Measurements from ENCODE around the gene CROCC2.
"Not testable (repeated sequence)": the region's sequence is repeated elsewhere in the genome, so short reads cannot be mapped to it uniquely, and the experiment has no call there.

Gene CROCC2

DNA sequence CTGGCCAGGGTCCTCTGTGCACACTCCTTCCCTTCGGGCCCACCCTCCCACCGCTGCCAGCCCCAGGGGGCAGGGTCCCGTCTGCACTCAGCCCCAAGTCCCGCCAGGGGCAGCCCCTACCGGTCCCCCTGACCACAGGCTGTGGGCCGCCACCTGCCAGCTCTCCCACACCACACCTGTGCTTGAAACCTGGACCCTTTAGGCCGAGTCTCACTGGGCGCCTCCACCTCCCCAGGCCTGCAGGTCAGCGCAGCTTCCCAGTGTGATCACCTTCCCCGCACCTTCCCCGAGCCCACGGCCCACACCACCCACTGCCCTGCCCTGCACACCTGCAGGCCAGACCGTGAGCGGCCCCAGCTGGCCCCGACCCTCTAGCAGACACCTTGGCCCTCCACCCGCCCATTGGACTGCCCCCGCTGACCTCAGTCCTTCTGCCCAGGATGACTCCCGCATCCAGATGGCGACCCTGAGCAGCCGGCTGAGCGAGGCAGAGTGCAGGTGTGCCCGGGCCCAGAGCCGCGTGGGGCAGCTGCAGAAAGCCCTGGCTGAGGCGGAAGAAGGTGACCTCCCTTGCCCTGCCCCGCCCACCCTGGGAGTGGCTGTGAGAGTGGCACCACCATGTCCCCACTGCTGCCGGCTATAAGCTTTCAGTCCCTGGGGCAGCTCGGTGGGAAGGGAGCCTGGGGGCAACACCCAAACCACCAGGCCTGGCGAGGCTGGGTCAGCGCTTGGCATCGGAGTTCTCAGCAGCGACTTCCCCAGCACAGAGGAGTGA lies 61.0 kb downstream of the CROCC2 start:
- no peak for DNase-seq (ENCODE audit: low read depth, low spot score)

DNA sequence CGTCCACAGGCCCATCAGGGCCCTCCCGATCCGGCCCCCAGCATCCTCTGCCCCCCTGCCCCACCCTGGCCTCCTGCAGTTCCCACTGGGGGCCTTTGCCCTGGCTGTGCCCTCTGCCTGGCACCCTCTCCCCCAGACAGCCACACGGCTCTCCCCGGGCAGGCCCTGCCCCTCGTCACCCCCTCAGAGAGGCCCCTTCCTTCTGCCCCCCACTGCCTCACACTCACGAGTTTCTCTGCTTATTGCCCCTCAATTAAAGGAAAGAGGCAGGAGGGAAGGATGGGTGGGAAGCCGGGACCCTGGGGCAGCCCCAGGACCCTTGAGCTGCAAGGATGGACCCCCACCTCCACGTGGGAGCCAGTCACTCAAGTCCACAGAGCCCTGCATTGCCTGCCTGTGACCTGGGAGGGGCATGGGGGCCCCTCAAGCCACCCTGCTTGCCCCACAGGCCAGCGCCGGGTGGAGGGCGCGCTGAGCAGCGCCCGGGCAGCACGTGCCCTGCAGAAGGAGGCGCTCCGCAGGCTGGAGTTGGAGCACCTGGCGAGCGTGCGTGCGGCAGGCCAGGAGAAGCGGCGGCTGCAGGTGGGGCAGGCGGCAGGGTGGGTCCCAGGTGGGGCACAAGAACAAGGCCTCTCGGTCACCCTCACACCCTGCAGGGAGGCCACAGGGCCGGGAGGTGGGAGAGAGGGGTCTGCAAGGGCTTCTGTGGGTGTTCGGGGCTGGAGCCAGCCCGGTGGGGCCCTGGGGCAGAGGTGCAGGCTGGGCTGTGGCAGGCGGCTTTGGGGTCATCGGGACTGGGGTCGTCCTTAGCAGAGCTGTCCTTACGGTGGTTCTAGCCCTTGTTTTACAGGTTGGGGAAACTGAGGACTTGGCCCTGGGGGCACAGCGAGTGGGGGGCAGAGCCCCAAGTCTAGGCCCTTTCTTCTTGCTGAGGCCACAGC lies 61.8 kb downstream of the CROCC2 start:
- DNase-seq (ENCODE audit: low read depth, low spot score) = no peak

GRCh38 chr2:240968731-240969624 lies 62.8 kb downstream of the CROCC2 start:
- DNase-seq (ENCODE audit: low read depth, low spot score) = no peak

GRCh38 chr2:240970104-240970503 lies 64.0 kb downstream of the CROCC2 start:
- DNase-seq (ENCODE audit: low read depth, low spot score) = no peak

DNA sequence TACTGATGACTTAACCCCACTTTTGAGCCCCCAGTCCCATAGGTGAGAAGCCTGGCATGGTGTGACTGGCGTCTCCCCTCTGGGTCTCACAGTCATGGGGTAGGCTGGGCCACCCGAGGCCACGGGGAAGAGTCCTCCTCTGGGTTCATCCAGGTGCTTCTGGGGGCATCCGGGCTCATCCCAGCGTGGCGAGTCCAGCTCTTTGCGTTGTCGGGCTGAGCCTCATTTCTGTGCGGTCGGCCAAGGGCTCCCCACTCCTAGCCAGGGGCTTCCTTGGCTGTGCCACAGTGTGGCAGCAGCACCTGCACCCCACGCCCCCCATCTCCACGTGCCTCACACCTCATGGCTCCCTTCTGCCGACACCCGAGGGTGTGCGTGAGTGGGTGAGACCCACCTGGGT lies 64.7 kb downstream of the CROCC2 start:
- DNase-seq (ENCODE audit: low read depth, low spot score) = no peak

GRCh38 chr2:240972201-240972600 lies 66.1 kb downstream of the CROCC2 start:
- no peak for DNase-seq (ENCODE audit: low read depth, low spot score)

DNA sequence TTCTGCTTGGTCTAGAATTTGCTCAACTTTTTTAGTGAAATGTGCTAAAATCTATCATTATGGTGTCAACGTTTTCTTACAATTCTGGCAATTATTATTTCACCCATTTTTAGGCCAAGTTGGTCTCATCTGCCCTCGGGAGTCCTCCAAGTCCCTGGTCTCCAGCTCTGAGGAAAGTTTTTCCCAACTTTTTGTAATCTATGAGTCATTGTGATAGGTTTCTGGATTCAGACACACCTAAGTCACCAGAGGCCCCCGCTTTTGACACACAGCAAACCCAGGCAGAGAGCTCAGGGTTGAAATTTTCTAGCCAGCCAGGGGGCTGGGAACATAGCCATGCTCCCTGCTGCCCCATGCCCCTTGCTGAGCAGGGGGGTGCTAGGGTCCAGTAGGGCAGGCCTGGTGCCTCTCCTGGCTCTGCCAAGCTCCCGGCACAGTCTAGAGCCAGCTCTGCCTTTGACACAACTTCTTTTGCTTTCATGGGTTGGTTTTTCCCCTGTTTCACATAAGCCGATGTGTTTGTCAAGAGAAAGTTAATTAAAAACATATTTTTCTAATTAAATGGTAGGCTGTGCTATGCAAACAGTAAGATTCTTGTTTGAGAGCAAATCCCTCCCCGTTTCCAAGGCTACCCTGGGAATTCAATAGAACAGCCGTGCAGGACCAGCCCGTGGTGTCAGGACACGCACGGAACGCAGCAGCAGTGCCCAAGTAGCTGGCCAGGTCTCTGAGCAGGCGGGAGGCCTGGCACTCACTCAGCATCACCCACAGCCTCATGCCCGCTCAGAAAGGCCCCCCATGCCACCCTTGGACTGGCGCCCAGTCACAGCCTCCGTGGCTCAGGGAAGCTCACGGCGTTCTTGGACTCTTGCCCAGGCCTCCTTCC lies 66.7 kb downstream of the CROCC2 start:
- DNase-seq (ENCODE audit: low read depth, low spot score) = no peak

DNA sequence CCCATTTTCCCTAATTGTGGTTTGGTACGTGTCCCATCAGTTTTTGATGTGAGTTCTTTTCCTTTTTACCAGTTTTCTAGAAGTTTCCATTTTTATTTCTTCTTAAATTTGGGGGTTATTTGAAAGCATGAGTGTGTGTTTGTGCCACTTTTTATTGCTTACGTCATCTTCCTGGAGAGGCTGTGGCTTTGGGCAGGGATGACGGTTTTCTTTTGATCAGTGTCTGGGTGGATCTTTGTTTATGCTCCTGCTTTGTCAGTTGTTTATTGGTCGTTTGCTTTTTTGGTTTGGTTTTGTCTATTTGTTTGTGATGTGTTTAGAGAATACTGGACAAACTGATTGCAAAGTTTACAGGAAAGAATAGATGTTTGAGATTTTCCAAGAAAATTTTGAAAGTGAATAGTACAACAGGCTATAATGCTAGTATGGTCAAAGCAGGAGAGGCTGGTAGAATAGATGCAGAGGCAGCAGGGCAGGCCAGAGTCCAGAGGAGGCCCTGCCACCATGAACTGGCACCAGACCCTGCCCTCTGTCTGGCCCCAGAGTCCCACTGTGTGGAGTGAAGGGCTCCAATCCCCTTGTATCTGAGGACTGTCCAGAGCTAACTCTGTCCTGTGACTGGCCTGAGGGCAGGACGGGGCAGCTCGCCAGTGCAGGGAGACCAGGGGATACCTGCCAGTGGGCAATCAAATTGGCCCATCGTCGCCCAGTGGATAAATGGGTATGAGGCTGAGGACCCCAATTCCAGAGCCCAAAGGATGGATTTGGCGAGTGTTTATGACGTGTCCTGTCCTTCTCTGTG lies 68.8 kb downstream of the CROCC2 start:
- no peak for DNase-seq (ENCODE audit: low read depth, low spot score)

- not testable (repeated sequence) for DNase-seq (ENCODE audit: low read depth, low spot score)
Measured at GRCh38 chr2:240975903-240976302, 69.8 kb downstream of the CROCC2 start.

GRCh38 chr2:240981280-240981679 lies 75.1 kb downstream of the CROCC2 start:
- no peak for DNase-seq (ENCODE audit: low read depth, low spot score)

DNA sequence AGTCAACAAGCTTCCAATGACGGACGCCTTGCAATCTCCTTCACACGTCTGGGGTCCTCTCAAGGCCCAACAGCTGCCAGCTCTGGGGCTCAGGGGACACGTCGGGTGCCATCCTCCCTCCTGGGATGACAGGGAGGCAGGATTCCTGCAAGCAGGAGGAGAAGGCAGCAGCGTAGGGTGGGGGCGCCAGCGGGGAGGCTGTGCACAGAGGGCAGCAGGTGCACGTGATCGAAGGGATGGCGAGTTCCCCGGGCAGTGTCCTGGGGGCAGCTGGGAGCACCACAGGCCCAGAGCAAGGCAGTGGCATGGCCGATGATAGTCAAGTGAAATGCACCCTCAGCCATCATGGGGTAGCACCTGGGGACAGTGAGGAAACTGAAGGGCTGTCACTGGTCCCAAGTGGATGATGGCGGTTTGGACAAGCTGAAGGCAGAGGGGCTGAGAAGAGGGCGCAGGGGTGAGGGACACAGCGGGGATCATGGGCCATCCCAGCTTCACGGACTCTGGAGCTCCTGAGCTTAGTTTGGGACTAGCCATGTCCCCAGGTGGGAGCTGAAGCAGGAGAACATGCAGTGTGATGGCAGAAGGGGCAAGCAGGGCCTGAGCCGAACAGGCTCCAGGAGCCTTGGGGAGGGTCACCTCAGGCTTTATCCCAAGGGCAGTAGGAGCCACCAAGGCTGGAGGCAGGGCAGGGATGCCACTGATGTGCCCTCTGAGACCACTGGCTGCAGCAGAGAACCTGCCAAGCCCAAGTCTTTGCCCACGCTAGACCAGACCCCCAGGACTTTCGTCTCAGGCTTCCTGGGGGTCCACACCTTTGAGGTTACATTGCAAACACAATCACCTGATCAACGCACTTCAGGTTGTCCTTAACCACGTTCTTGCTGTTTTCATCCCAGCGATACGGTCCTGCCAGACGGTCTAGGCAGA lies 76.0 kb downstream of the CROCC2 start:
- DNase-seq (ENCODE audit: low read depth, low spot score) = no peak

GRCh38 chr2:240982821-240983281 lies 76.7 kb downstream of the CROCC2 start:
- no peak for DNase-seq (ENCODE audit: low read depth, low spot score)

- DNase-seq (ENCODE audit: low read depth, low spot score) = no peak
Measured at GRCh38 chr2:240983361-240983995, 77.3 kb downstream of the CROCC2 start.

- no peak for DNase-seq (ENCODE audit: low read depth, low spot score)
Measured at GRCh38 chr2:240983996-240984498, 77.9 kb downstream of the CROCC2 start.

DNA sequence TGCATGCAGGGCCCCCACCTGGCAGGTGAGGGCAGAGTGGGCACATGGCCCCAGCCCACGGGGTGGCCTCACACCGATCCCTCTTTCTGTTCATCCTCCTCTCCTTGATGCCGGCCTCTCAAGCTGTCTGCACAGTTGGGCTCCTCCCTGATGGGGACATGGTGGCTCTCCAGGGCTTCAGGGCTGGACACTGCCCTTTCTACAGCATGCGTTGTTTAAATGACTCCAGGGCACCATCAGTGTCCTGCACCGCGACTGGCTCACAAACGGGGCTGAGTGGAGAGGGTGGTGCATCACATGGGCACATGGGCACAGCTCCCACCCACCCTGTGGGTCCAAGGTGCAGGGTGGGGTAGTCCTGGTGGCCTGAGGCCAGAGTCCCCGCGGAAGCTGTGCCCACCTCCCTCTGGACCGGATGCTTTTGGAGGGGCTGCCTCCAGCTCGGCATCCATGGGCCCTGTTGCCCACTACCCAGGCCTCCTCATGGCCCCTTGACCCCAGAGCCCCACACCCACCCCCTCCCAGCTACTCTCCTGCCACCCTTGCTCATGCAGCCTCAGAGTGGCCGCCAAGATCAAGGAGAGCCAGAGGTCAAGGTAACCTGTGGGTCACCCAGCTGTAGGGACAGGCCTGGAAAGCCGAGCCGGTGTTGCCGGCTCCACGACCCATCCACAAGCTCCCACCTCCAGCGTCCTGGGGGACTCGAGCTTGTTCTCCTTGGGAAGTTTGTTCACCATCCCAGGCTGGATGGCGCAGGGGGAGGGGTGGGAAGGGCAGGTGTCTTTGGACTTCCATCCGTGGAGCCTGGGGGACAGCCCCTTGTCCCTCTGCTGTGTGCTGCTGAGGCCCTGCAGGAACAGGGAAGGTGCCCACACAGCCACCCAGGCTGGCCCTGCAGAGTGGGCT lies 80.0 kb downstream of the CROCC2 start:
- DNase-seq (ENCODE audit: low read depth, low spot score) = no peak

- DNase-seq (ENCODE audit: low read depth, low spot score) = no peak
Measured at GRCh38 chr2:240986787-240987411, 80.8 kb downstream of the CROCC2 start.

Measured in activated naive CD8-positive, alpha-beta T cell treated with anti-CD3 and anti-CD28 coated beads, Interleukin-2, amount 50 U/mL, for 16 hours (primary cell).